GM10248 (cell line): ENCODE results near the gene BICC1.

Source experiments
- CTCF ChIA-PET: fragments of 300-600 bp; sonication (Branson Sonifier 250); formaldehyde crosslinking; extraction: SDS; loops from one replicate; lab custom pipeline; 2021; ENCODE audit warnings: antibody characterized with exemption; lab: Yijun Ruan, JAX
- POLR2A ChIA-PET: fragments of 350-650 bp; sonication (Branson Sonifier 250); formaldehyde crosslinking; extraction: SDS; loops from one replicate; lab custom pipeline; 2020; ENCODE audit warnings: antibody characterized with exemption; lab: Yijun Ruan, JAX
- DNase-seq: peaks from one replicate; pipeline ENCODE4 v3.0.0; 2012; ENCODE audit errors: extremely low spot score
- TF ChIP-seq, protein P1 (sequence below): IDR thresholded peaks from 2 replicates; pipeline ENCODE4 v1.5.1; 2012; ENCODE audit warnings: mild to moderate bottlenecking, low read depth; ENCODE audit errors: extremely low read depth, missing control alignments, control extremely low read depth

The BICC1 gene

DNA sequence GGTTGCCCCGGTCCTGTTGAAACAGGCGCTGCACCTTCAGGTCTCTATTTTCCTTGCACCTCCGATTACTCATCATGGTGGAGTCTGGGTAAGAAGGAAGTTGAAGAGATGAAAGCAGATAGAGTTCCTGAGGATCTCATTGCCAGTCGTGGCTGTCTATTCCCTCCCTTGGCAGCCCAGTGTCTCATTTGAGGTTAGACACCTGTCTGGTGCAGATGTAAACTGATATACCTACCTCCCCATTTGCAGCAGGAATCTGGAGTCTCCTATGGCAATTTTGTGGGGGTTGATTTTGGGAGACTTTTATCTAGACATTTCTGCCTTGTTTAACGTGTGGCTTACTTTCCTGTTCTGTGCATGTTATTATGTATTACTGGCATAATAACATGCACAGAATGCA lies 212.1 kb downstream of the BICC1 start:
- ChIA-PET POLR2A (no interaction called here), CTCF (no interaction called here)
- no peak for DNase-seq
- TF ChIP-seq, protein P1, sequence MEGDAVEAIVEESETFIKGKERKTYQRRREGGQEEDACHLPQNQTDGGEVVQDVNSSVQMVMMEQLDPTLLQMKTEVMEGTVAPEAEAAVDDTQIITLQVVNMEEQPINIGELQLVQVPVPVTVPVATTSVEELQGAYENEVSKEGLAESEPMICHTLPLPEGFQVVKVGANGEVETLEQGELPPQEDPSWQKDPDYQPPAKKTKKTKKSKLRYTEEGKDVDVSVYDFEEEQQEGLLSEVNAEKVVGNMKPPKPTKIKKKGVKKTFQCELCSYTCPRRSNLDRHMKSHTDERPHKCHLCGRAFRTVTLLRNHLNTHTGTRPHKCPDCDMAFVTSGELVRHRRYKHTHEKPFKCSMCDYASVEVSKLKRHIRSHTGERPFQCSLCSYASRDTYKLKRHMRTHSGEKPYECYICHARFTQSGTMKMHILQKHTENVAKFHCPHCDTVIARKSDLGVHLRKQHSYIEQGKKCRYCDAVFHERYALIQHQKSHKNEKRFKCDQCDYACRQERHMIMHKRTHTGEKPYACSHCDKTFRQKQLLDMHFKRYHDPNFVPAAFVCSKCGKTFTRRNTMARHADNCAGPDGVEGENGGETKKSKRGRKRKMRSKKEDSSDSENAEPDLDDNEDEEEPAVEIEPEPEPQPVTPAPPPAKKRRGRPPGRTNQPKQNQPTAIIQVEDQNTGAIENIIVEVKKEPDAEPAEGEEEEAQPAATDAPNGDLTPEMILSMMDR, result no peak

DNA sequence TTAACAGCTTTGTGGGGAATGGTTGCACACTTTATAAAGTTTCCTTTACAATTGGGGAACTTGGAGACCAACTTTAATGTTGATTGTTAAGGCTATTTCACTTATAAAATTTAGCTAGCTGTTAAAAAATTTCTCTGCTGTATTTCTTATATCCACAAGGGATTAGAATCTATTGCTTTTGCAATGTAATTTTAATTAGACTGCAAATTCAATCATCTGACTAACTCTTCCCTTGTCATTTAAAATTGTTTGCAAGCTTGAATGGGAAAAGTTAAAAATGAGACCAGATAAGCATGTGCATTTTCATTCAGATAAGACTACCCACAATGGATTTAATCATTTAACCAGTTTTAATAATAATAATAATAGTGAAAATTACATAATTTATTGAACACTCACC lies 213.2 kb downstream of the BICC1 start:
- ChIA-PET CTCF (no interaction called here), POLR2A (no interaction called here)

DNA sequence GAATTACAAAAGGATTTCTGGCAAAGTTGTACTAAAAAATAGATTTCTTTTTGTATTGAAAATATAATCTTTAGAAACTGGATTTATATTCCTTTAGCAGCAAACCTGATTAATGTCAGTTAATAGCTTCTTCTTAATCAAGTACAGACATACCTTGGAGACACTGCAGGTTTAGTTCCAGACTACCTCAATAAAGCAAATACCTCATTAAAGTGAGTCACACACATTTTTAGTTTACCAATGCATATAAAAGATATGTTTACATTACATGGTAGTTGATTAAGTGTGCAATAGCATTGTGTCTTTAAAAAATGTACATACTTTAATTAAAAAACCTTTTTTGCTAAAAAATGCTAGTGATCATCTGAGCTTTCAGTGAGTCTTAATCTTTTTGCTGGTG lies 215.0 kb downstream of the BICC1 start:
- POLR2A ChIA-PET, result no interaction called here

More for the DNA sequence above, 213.2 kb downstream of the BICC1 start:
- TF ChIP-seq, protein P1, result no peak
- DNase-seq, result no peak

DNA sequence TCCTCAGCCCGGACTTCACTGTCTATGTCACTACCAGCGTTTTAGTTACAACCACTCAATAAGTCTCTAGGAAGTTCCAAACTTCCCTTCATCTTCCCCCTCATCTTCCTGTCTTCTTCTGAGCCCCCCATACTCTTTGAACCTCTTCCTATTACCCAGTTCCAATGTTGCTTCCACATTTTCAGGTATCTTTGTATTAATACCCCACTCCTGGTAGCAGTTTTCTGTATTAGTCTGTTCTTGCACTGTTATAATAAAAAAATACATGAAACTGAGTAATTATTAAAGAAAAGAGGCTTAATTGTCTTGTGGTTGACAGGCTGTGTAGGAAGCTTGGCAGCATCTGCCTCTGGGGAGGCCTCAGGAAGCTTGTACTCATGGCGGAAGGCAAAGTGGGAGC lies 218.6 kb downstream of the BICC1 start:
- ChIA-PET POLR2A (no interaction called here), CTCF (no interaction called here)
- TF ChIP-seq, protein P1, result no peak
- DNase-seq, result no peak

More for the DNA sequence above, 215.0 kb downstream of the BICC1 start:
- CTCF ChIA-PET, result interaction anchor here (1.6 kb wide), 1 partner anchor 11 kb away, joined by 5 read pairs; no protein-coding TSS in a partner anchor
- DNase-seq, result no peak
- TF ChIP-seq, protein P1, result no peak

DNA sequence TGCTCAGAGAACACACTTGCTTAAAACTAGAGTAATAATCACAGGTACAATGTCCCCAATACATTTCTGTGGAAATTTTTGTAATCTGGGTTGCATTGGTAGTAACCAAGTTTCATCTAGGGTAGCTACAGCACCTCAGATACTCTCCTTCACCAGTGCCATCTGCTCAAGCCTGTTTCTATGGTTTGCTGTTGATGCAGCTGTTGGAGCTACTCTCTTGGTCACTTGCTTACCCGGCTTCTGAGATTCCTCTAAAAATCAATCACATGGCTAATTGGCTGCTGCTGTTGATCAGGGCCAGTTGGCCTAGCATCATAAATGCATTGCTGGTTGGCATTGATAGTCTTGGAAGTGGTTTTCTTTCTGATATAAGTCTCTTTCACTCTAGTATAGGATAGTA lies 220.8 kb downstream of the BICC1 start:
- ChIA-PET POLR2A (no interaction called here), CTCF (interaction anchor here (2.1 kb wide), 1 partner anchor 9 kb away, joined by 6 read pairs; no protein-coding TSS in a partner anchor)
- no peak for DNase-seq
- TF ChIP-seq, protein P1, result no peak

DNA sequence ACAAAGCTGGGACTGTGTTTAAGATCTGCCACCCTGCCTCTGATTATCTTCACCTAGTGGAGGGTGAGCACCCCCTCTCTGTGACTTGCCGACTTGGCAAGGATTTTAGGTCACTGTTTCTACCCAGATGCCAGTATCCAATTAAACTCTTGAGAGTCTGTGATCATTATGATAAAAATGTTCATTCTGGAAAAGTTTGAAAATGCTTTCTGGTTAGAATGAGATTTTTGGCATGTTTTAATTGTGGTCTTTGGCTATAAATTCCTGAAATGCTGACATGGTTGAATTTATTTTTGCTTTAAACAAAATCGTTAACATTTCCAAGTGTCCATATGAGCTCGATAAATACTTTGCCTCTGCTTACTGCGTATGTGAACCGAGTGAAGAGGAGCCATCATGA lies 221.4 kb downstream of the BICC1 start:
- POLR2A ChIA-PET, result no interaction called here
- TF ChIP-seq, protein P1, result no peak
- no peak for DNase-seq
- CTCF ChIA-PET, result interaction anchor here (2.1 kb wide), 1 partner anchor 8 kb away, joined by 6 read pairs; no protein-coding TSS in a partner anchor
